ENCODE results near the gene HHIPL1.

- TF ChIP-seq, protein P1, sequence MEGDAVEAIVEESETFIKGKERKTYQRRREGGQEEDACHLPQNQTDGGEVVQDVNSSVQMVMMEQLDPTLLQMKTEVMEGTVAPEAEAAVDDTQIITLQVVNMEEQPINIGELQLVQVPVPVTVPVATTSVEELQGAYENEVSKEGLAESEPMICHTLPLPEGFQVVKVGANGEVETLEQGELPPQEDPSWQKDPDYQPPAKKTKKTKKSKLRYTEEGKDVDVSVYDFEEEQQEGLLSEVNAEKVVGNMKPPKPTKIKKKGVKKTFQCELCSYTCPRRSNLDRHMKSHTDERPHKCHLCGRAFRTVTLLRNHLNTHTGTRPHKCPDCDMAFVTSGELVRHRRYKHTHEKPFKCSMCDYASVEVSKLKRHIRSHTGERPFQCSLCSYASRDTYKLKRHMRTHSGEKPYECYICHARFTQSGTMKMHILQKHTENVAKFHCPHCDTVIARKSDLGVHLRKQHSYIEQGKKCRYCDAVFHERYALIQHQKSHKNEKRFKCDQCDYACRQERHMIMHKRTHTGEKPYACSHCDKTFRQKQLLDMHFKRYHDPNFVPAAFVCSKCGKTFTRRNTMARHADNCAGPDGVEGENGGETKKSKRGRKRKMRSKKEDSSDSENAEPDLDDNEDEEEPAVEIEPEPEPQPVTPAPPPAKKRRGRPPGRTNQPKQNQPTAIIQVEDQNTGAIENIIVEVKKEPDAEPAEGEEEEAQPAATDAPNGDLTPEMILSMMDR (IDR thresholded peaks at IDR 0.05): no peak
- TF ChIP-seq EZH2 (IDR thresholded peaks at IDR 0.05): no peak
These were observed 20.0 kb upstream of the HHIPL1 start for GRCh38 chr14:99624971-99625370.
